Measurements from ENCODE around the gene STRAP.
A peak's percentile ranks its signal among the peaks of the same experiment; 100 is the strongest.
"Not testable (repeated sequence)": the region's sequence is repeated elsewhere in the genome, so short reads cannot be mapped to it uniquely, and the experiment has no call there.

The STRAP gene

DNA sequence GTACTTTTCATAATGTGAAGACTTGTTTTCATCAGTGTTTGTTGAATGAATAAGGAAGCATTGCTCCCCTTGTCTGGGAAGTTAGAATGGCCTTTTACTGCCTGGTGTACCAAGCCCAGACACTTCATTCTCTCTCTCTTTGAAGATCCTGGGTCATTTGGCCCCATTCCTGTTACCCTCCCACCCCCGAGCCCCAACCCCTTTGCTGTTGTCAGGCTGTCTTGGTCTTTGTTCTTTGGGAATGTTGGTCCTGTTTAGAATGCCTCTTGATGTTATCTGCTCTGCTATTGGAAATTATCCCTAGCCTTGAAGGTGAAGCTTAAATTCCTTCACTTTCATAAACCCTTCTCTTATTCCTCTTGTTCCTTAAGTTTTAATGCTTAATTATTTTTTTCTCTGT, 42.8 kb downstream of the STRAP start:
- DNase-seq (ENCODE audit: low read depth in 2 of 2): no peak

DNA sequence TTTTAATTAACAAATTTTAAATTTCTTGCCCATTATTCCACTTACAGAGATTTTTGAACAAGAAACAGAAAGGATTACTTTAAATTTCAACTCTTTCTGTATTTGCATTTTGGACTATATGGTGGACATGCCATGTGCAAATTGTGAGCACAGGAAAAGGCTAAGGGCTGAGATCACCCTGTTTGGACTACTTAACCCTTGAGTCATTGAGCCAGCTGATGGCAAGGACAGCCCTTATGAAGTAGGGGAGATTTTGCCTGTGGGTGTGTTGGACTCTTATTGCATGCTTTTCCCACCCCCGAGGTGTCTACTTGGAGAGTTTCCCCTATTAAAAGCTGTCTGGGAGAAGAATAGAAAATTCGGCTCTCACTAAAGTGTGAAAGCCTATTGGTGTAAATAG, 46.2 kb downstream of the STRAP start:
- DNase-seq (ENCODE audit: low read depth in 2 of 2): peak; percentile 42 to 46

DNA sequence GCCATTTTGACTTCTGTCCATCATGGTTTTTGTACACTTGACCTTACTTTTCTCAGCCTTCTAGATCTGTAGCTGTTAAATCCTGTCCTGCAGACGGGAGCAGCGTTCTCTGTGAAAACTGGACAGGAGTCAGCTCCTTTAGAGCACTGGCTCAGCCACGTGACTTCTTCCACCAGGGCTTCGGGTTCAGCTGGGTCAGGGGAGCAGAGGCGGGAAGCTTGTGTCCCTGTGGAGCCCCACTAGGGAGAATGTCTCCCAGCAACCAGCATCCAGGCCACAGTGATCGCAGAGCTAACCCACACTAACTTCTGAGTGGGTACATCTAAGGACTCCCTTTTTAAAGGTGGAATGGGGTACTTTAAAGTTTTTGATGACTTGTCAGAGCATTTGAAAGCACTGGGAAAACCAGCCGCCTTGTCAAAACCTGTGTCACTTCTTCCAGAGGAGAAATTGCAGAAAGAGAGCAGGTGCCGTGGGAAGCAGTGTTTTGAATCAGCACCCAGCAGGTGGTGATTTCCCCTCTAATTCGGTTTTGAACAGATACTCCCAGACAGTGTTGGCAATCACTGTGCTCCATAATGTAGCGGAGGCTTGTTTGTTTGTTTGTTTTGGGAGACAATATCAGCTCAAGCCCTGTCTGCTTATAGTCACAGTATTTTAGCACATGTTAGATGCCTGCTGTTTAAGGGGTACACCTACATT, 46.8 kb downstream of the STRAP start:
- no peak for DNase-seq (ENCODE audit: low read depth in 2 of 2)

DNA sequence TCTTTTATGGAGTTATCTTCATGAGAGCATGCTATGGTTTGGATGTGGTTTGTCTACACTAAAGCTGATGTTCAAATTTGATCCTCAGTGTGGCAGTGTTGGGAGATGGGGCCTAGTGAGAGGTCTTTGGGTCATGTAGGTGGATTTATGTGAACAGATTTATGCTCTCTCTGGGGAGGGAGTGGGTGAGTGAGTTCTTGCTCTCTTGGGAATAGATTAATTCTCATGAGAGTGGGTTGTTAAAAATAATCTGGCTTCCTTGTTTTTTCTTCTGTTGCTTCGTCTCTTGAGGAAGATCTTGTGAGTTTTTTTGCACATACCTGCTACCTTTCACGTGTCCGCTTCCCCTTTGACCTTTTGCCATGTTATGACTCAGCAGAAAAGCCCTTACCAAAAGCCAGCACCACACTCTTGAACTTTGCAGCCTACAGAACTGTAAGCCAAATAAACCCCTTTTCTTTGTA, 49.4 kb downstream of the STRAP start:
- DNase-seq (ENCODE audit: low read depth in 2 of 2): no peak

DNA sequence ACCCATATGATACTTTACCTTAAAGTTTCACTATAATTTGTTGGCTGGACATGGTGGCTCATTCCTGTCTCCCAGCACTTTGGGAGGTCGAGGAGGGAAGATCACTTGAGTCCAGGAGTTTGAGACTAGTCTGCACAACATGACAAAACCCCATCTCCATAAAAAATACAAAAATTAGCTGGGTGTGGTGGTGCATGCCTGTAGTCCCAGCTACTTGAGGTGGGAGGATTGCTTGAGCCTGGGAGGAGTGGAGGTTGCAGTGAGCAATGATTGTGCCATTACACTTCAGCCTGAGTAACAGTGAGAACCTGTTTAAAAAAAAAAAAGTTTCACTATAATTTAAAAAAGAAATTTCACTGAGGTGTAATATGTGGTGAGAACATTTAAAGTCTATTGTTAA, 50.1 kb downstream of the STRAP start:
- DNase-seq (ENCODE audit: low read depth in 2 of 2): no peak

DNA sequence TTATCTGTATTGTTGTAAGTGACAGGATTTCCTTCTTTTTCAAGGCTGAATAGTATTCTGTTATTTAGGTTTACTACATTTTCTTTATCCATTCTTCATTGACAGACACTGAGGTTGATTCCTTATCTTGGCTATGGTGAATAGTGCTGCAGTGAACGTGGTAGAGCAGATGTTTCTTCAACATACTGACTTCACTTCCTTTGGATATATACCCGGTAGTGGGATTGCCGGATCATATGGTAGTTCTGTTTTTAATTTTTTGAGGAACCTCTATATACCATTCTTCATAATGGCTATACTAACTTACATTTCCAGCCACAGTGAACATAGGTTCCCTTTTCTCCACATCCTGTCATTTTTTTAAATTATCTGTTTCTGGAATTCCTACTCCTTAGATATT, 50.8 kb downstream of the STRAP start:
- DNase-seq (ENCODE audit: low read depth in 2 of 2): no peak

DNA sequence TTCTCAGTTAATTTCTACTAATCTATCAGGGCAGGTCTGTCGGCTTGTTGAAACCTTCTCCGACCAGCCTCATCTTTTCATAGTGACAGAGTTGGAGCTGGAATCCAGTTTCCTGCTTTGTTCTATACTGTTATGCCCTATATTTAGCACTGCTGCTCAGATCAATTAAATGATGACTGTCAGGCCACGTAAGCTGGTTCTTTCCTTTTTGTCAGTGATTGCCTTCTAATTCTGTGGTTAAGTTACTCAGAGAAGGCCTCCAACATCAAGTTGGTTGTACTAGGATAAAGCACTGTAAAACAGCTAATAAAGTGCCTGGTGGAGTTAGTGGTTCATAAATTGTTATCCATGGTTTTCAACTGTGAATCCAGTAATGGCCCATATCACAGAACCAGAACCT, 51.6 kb downstream of the STRAP start:
- no peak for DNase-seq (ENCODE audit: low read depth in 2 of 2)

DNA sequence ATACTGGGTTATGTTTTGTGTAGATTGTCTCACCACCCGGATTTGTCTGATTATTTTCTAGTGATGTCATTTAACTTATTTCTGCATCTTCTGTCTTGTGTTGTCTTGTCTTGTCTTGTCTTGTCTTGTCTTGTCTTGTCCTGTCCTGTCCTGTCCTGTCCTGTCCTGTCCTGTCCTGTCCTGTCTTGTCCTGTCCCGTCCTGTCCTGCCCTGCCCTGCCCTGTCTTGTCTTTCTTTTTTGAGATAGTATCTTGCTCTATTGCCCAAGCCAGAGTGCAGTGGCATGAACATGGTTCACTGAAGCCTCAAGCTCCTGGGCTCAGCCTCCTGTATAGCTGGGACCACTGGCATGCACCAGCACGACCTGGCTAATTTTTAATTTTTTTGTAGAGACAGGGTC, 54.6 kb downstream of the STRAP start:
- no peak for DNase-seq (ENCODE audit: low read depth in 2 of 2)

DNA sequence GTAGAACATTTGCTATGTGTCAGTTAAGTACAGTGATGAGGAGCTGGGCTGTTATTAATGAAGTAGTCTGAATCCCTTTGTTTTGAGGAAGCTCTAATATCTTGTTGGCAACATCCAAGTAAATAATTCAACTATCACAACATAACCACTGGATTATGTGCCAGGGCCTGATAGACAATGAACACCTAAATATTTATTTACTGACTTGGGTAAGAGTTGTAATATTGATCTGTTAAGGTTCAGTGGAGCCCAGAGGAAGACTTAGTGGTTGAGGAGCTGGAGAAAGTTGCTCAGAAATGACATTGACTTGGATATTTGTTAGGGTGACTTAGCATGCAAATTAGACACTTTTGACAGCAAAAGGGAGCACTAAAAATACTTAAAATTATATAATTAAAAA, 55.7 kb downstream of the STRAP start:
- DNase-seq (ENCODE audit: low read depth in 2 of 2): no peak

DNA sequence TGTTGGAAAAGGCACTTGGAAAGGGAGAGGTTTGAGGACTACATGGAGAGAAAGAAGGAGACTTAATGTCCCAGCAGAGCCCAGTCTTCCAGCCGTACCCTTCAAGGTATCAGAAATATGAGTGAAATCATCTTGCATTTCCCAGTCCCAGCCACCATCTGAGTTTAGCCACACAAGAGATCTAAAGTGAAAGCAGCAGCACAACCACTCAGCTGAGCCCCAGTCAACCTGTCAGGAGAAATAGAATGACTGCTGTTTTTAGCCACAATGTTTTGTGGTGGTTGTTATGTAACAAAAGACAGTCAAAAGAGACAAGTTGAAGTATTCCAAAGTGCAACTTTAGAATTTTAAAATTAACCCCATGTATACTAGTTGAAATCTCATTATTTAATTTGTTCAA, 56.9 kb downstream of the STRAP start:
- DNase-seq (ENCODE audit: low read depth in 2 of 2): no peak

DNA sequence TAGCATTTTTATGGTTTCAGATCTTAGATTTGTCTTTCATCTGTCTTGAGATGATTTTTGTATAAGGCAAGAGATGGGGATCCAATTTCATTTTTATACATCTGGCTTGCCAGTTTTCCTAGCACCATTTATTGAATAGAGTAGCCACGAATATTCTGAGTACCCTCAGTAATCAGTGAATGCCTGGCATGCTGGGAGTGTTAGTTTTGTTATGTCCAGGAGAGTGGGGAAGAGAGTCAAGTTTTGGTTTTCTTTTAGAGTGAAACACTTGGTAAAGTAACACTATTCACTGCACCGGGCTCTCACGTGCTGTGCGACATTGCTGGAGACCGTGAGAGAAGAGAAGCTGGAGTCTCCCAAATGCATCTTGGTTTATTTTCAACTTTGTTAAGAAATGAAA, 60.3 kb downstream of the STRAP start:
- DNase-seq (ENCODE audit: low read depth in 2 of 2): no peak

DNA sequence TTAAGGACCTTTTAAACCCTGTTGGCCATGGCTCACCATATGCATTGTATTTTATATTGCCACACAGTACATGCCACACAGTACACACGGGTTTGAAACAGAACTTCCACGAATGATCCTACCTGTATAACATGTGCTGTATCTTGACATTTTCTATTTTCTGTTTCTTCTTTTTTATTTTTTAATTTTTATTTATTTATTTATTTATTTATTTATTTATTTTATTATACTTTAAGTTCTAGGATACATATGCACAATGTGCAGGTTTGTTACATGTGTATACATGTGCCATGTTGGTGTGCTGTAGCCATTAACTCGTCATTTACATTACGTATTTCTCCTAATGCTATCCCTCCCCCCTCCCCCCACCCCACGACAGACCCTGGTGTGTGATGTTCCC, 61.3 kb downstream of the STRAP start:
- not testable (repeated sequence) for DNase-seq (ENCODE audit: low read depth in 2 of 2)

DNA sequence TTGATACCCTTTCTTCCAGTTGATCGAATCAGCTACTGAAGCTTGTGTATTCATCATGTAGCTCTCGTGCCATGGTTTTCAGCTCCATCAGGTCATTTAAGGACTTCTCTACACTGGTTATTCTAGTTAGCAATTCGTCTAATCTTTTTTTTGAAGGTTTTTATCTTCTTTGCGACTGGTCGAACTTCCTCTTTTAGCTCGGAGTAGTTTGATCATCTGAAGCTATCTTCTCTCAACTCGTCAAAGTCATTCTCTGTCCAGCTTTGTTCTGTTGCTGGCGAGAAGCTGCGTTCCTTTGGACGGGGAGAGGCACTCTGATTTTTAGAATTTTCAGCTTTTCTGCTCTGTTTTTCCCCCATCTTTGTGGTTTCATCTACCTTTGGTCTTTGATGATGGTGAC, 66.3 kb downstream of the STRAP start:
- DNase-seq (ENCODE audit: low read depth in 2 of 2): not testable (repeated sequence)
